Kidney (tissue), 14 donors: ENCODE data around the gene C1QTNF6. TPM values are rescaled to one million over a fixed set of nuclear protein-coding genes. Genes with fewer than 3 reads are reported as not detected.

Source experiments
- DNase-seq, 5 donors: peaks; one replicate each; pipeline ENCODE4 v3.0.0-alpha.2; 2013 to 2020
- FAIRE-seq: peaks from 2 replicates; lab custom pipeline; 2012; peaks lifted over from hg19 to GRCh38; lab: Jason Lieb, UNC
- H3K27ac ChIP-seq, 2 donors: one replicate each; pipeline ENCODE4 v1.7.0; 2013; ENCODE audit warnings: low read depth in 2 of 2, low read length in 2 of 2, inconsistent platforms in 1 of 2
- H3K27me3 ChIP-seq: one replicate; pipeline ENCODE4 v1.7.1; 2013; ENCODE audit warnings: low read length, inconsistent platforms; ENCODE audit not compliant: control insufficient read depth, insufficient read depth
- H3K36me3 ChIP-seq, 3 donors: one replicate each; pipeline versions ENCODE4 v1.7.0 to v1.7.1; 2013; ENCODE audit warnings: low read length in 3 of 3, control low read depth in 1 of 3, inconsistent platforms in 1 of 3; ENCODE audit not compliant: insufficient read depth in 3 of 3, control insufficient read depth in 2 of 3
- H3K4me1 ChIP-seq, 3 donors: one replicate each; pipeline versions ENCODE4 v1.7.0 to v1.7.1; 2013; ENCODE audit warnings: low read length in 3 of 3, inconsistent platforms in 1 of 3, low read depth in 1 of 3; ENCODE audit not compliant: control insufficient read depth in 2 of 3, insufficient read depth in 2 of 3
- H3K4me3 ChIP-seq, 3 donors: one replicate each; pipeline versions ENCODE4 v1.7.0 to v1.8.1; 2013; ENCODE audit warnings: low read length in 3 of 3, control low read depth in 1 of 3, inconsistent platforms in 1 of 3
- H3K9ac ChIP-seq, 3 donors: one replicate each; pipeline versions ENCODE4 v1.7.0 to v1.7.1; 2013; ENCODE audit warnings: low read length in 3 of 3, control low read depth in 1 of 3, inconsistent platforms in 1 of 3
- H3K9me3 ChIP-seq, 3 donors: one replicate each; pipeline versions ENCODE4 v1.7.0 to v1.7.1; 2013; ENCODE audit warnings: low read length in 3 of 3, control low read depth in 1 of 3, inconsistent platforms in 1 of 3; ENCODE audit not compliant: control insufficient read depth in 2 of 3, insufficient read depth in 1 of 3
- intact Hi-C: fragments of 100-400 bp; cut with DNase I; formaldehyde crosslinking; loops from one replicate; pipeline ENCODE4 v1.11.1; 2022
- polyA plus RNA-seq: library from polyadenylated mRNA; stranded (reverse); fragments of 350-450 nt; fragmentation: Illumina TruSeq; extraction: RNeasy Lipid Tissue Mini Kit (QIAGEN cat#74804); gene quantifications from one replicate; pipeline ENCODE4 v1.2.3, GENCODE V29; 2014; ENCODE audit warnings: low read depth, low replicate concordance; ENCODE audit not compliant: insufficient read depth
- total RNA-seq: library from RNA; stranded (reverse); fragmentation: NEBNext Ultra II Directional; extraction: Animal tissue kit (Norgen Biotek cat#: 25700); gene quantifications from one replicate; pipeline ENCODE4 v1.2.1, GENCODE V29; 2021
- TF ChIP-seq, protein P1 (sequence below): IDR thresholded peaks from 3 replicates; pipeline ENCODE4 v1.5.1; 2012; ENCODE audit warnings: mild to moderate bottlenecking, moderate library complexity, borderline replicate concordance; ENCODE audit not compliant: insufficient read depth; ENCODE audit errors: extremely low read depth
- donor health status: control.
- donor health status: control.
- donor health status: control.
- donor health status: control.
- donor health status: control.
- donor health status: DM: yes; HTN: yes; CAD: no.
- donor health status: Normal renal cell carcinoma (clear cell type).

Gene C1QTNF6
- total and polyA plus RNA-seq, 2 donors from 2014 or later = 3.2 to 8.0 TPM

DNA sequence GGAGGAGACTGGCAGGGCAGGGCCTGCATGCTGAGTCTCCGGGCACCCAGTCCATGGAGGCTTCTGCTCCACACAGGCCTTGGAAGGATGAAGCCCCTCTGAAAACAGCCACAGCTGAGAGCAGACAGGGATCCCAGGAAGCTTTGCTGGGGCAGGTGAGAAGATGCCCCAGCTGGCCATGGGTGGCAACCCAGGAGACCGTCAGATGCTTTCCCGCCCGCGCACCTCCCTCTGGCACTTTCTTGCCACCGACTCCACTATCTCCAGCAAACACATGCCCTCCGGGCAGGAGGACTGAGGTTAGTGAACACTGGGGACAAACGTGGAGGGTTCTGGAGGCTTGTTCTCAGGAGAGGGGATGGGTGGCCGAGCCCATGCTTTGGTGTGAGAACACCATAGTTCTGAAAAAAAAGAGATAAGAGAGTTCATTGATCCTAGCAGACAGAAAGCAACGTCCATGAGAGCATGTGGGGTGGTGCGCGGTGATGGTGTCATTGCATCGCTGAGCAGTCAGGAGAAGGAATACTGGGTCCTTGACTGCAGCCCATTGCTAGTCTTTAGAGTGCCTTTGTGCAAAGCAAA is 2.3 kb downstream of the C1QTNF6 start:
- Histone ChIP-seq H3K36me3 (no peaks in the 10 kb centered on the region), H3K9ac (no peak overlapping the region), H3K4me1 (peaks cover 18 to 31% (median 28%) of the 10 kb centered on the region in 3 donors), H3K9me3 (no peaks in the 10 kb centered on the region), H3K27ac (no peak overlapping the region), H3K4me3 (no peak overlapping the region), H3K27me3 (no peaks in the 10 kb centered on the region)
- intact Hi-C loops = no loop called here
- DNase-seq (peak in 1 of 5 donors; percentile 57), FAIRE-seq (no peak)
- TF ChIP-seq, protein P1, sequence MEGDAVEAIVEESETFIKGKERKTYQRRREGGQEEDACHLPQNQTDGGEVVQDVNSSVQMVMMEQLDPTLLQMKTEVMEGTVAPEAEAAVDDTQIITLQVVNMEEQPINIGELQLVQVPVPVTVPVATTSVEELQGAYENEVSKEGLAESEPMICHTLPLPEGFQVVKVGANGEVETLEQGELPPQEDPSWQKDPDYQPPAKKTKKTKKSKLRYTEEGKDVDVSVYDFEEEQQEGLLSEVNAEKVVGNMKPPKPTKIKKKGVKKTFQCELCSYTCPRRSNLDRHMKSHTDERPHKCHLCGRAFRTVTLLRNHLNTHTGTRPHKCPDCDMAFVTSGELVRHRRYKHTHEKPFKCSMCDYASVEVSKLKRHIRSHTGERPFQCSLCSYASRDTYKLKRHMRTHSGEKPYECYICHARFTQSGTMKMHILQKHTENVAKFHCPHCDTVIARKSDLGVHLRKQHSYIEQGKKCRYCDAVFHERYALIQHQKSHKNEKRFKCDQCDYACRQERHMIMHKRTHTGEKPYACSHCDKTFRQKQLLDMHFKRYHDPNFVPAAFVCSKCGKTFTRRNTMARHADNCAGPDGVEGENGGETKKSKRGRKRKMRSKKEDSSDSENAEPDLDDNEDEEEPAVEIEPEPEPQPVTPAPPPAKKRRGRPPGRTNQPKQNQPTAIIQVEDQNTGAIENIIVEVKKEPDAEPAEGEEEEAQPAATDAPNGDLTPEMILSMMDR = no peak

DNA sequence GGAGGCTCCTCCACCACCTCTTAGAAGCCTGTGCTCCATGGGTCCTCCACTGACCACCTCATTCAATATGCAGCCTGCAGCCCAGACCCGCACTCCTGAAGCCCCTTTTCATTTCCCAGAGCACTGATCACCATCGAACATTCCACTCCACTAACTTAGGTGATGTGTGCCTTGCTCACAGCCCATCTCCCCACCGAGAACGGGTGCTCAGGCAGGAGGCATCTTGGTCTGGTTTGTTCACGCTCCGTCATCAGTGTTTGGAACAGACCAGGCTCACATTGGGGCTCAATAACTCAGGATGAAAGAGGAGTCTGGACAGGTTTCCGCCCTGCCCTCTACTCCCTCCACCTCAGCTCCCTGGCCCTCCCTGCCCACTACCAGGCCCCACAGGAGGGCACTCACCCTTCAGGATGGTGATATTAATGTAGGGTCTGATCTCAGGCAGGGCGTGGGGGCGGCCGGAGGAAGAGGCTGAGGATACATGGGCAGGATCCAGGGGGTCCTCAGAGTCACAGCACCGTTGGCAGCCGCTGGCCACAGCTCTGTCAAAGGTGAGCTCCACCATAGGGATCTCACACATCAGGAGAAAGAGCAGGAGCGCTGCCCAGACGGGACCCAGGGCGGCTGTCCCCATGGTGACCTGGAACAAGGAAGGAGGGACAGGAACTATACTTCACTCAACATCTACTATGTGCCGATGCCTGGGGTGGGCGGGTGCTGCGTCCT is 3.1 kb downstream of the C1QTNF6 start:
- no peak overlapping the region for H3K9ac ChIP-seq
- H3K9me3 ChIP-seq = no peaks in the 10 kb centered on the region
- peaks cover 18 to 31% (median 28%) of the 10 kb centered on the region in 3 donors for H3K4me1 ChIP-seq
- H3K27ac ChIP-seq = no peak overlapping the region
- H3K27me3 ChIP-seq = no peaks in the 10 kb centered on the region
- FAIRE-seq = no peak
- TF ChIP-seq, protein P1 = no peak
- H3K36me3 ChIP-seq = no peaks in the 10 kb centered on the region
- peak in 1 of 5 donors; percentile 70 for DNase-seq
- H3K4me3 ChIP-seq = no peak overlapping the region
- intact Hi-C loops = no loop called here

DNA sequence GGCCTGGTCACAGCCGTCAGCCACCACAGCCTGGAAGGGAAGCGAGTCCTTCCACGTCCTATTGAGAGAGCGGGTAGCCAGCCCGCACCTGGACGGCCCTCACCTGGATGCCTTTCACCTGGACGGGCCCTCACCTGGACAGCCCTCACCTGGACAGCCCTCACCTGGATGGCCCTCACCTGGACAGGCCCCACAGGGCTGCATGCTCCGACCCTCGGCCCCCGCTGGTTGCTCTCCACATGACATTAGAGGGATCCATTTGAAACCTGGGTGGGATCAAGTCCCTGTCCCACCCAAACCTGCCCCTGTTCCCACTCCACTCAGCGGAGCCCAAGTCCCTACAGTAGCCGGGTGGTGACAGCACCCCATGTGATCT is 3.7 kb downstream of the C1QTNF6 start:
- H3K27me3 ChIP-seq = no peaks in the 10 kb centered on the region
- no peaks in the 10 kb centered on the region for H3K9me3 ChIP-seq
- H3K36me3 ChIP-seq = no peaks in the 10 kb centered on the region
- H3K4me1 ChIP-seq = peaks cover 15 to 26% (median 26%) of the 10 kb centered on the region in 3 donors
- TF ChIP-seq, protein P1 = no peak
- H3K9ac ChIP-seq = no peak overlapping the region
- intact Hi-C loops = no loop called here
- FAIRE-seq (no peak), DNase-seq (no peak)
- no peak overlapping the region for H3K27ac ChIP-seq
- no peak overlapping the region for H3K4me3 ChIP-seq
